CD4-positive, alpha-beta T cell treated with Interleukin-2 at 100 ng/mL for 4 hours (primary cell): ENCODE results near the gene MAGI1.

Experiments
- DNase-seq: peaks from one replicate; pipeline ENCODE4 v3.0.0-alpha.2; 2020; ENCODE audit warnings: low spot score

Gene MAGI1

DNA sequence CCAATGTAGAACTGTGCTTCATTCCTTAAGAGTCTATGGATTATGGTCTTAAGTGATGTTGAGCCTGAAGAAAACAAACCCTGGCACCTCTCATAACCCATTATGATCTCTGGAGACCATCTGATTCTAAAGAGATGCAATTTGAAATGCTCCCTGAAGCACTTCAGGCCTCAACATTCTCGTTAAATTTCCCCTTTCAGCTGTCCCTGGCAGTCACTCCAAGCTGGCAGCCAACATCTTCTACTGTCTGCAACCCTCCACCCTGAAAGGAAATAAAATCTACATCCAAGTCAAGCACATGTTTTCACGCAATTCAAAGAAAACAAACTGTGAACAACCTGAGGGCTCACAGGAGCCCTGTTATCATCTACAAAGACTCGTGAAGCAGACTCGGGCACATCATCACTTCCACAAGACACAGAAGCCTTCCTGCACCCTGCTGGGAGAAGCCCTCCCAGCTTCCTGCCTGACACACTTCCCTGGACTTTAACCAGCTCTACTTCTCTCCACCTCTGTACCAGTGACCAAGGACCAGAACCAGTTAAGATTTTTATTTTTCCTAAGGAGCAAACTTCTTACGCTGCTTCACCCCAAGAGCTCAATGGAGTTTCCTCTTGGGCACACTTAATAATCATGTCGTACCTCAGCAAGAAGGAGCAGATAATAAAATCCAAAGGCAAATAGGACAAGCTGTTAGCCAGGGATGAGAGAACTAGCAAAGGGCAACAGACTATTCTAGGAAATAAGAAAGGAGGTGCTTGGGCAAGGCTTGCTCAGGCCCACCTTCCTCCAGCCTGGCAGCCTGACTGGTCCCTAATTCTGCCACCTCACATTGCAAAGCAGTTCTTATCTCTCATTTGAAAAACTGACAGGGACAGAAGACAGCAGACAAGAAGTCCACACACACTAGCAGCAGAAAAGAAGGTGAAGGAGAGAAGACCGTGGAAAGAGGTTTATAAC is 67.1 kb downstream of the MAGI1 start:
- no peak for DNase-seq

DNA sequence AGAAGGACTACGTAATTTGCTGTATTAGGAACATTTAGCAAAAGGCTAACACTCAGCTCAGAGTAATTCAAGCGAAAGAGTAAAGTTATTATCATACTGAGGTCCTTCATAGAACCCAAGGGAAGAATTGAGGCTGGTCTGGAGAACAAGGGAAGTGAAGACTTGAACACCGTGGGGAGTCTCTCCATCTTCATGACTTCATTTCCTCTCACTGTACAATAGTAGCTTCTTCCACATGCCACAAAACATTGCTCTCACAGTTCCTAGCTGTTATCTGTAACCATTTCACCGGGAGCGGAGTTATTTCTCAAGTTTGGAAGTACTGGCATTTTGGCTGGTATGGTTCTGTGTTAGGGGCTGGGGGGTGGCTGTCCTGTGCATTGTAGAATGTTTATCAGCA is 69.7 kb downstream of the MAGI1 start:
- no peak for DNase-seq

DNA sequence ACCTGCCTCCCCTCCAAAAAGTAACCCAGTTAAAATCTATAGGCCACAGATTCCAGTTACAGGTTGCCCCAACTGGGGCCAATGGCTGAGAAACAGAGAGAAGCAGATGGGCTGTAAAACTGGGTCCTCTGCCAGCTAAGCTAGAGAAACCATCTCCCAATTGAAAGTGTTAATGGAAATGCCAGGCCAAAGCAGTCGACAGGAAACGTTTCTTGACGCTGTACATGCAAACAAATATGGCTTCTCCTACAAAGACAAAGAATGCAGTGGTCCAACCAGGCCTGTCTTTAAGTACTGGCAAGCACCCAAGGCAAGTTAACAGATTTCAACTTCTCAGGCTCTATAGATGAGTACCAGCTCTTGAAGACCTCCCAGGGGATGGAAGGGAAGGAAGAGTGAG is 71.3 kb downstream of the MAGI1 start:
- DNase-seq = no peak

DNA sequence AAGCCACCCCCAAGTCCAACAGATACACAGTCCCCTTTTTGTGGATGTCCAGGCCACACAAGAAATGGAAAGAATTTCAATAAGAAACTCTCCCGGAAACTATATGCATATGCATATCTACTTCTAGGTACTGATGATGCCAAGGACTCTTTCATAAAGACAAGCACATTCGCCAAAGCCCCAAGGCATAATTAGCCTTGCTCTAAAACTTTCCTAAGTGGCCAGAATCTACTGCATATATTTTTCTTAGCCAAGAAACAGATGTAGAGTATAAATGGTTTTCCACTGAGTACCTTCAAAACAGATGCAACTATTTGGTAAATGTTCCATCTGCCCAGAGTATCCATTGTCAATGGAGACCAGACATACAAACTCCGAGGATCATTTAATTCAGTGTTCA is 73.9 kb downstream of the MAGI1 start:
- DNase-seq = no peak

DNA sequence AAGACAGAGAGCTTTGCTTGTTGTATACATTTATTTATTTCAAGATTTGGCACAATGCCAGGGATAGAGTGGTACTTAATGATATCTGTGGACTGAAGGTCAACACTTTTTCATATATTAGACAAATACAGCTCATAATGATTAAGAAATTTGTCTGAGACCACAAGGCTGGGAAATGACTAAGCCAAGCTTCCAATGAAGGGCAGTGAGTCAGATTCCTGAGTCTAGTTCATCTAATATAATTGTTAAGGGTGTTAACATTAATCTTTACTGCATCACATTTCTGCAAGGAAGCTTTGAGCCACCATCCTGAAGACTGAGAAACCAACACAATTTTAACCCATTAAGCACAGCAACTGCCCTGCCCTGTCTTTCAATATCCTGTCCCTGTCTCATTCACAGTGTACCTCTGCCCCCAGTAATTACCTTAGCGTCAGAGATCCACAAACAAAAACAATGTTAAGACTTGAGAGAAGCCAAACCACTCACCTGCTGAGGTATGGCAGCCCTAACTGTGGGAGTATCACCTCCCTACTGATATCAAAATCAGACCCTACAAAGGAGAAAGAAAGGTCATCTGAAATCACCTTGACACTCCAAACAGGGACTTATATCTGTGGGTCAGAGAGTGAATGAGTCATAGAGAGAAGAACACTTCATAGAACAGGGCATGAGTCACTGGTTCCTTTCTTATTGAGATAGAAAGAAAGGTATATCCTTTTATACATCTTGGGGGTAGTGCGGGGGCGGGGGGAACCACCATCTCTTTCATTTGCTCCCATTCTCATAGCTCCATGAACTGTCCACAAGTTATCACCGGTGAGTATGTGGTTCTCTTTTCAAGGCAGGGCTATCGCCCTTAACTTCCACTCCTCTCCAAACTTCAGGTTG is 74.7 kb downstream of the MAGI1 start:
- no peak for DNase-seq

DNA sequence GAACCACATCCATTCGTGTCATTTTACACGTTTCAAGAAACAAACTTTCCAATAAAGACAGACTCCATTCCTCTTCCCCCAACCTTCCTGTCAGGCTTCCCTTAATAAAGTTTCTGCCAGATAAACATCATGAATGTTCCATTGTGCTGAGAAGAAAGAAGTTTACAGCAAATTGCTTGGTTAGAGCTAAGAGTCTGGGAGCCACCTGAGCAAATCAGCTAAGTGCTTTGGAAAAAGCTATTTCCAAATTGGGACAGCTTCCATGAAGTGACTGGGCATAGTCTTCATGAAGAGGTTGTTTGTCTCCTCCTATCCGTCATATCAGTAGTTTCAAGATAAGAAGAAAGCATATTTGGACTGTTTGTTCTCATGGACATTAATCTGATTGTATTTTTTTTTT is 77.0 kb downstream of the MAGI1 start:
- DNase-seq = no peak

DNA sequence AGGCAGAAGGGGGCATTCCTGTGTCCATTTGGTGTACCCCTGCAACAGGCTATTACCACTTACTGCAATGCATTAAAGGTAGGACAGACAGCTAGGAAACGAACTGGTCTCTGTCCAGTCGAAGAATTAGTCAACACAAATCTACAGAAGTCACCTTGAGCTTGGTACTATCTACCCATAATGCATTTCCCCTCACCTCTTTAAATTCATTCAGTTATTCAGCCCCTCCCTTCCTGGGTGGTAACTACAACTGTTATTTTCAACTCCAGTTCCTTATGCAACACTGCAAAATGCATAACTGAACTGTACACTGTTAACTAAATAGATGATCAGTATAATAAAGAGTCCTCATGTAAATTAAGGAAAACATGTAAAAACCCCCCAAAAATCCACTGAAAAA is 77.6 kb downstream of the MAGI1 start:
- no peak for DNase-seq

DNA sequence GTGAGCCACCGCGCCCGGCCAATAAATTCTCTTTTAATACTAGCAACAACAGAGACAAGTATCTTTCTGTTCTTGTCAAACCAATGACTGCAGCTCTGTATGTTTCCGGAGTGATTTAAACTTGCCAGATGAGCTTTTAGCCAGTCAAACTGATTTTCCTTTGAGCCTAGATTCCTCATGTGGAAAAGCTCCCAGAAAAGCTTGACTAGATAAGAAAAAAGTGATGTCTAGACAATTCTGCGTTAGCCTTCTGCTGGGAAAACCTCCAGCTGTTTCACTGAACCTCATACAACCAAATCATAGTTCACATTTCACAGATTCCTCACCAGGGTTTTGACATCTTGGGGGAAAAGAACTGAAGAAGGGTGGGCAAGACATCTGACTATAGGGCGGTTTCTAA is 78.6 kb downstream of the MAGI1 start:
- DNase-seq = no peak

DNA sequence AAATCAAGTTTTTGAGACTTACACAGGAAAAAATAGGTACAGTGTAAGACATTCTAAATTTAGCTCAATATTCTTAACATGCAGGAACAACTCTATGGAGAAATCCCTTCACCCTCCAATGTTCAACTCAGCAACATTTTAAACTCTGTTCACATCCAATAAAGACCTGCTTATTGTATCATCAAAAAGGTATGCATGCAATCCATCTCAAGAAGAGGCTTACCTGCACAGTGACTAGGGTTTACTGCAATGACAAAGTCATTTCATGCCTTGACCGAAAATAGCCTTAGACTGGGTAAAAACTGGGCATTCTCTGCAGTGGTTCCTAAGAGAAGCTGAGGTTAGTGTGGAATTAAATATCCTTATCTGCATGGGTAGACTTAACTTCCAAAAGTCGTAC is 80.5 kb downstream of the MAGI1 start:
- no peak for DNase-seq

DNA sequence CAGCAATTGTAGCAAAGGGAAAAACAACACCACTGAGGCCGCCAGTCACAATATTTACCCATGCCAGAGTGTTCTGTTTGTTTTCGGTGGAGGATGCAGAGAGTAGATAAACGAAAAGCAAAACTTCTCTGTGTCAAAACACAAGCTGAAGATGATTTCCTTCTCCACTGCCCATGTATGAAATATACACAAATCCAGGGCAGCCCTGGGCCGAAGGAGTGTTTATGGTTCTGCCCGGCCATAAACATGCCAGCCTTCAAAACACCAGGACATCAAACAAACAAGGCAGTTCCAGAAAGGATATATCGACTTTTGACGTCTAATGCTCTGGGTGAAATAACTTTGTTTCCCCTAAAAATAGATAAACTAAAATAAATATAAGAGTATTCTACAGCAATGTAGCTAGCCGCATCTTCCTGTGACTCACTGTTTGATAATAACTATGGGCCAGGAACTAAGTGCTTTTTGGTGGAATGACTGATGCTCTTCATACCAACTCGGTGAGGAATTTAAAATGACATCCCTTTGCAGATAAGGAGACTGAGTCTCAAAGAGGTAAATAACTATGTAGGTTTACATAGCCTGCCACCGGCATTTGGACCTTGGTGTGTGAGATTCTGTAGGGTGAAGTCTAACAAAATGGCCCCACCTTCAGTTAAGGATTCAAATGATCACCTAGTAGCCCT is 82.8 kb downstream of the MAGI1 start:
- no peak for DNase-seq

DNA sequence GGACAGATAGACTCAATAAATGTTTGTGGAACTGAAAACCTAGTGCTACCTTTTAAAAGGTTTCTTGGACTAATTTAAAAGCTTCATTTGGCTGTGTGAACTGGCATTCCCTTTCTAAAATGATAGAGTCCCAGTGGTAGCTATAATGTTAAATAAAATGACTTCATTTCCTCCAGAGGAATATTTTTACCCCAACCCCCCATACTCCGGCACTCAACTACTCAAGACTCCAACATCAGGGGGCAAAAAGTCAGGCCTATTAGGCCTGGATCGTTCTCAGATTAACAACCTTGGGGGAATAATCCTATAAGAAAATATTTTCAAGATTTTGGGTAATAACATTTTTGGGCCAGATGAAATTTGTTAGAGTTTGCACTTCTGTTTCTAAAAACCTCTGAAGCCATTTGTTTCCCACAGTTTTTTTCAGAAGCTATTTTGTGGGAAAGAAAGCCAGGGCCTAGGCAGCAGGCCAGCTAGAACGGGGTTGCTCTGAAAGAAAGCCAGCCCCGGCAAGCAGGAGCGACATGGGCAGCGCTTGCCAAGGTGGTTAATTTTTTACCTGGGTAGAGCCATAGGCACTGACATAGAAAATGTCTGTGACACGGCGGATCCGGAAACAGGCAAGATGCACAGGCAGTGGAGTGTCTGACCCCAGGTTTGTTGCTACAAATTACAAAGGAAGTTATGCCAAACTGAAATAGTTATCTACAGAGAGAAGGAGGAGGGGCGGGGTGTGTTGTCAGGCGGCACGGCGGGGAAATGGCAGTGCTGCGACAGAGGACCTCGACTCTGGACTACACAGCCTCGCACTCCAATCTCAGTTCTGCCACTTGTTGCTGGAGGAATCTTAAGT is 84.6 kb downstream of the MAGI1 start:
- no peak for DNase-seq

DNA sequence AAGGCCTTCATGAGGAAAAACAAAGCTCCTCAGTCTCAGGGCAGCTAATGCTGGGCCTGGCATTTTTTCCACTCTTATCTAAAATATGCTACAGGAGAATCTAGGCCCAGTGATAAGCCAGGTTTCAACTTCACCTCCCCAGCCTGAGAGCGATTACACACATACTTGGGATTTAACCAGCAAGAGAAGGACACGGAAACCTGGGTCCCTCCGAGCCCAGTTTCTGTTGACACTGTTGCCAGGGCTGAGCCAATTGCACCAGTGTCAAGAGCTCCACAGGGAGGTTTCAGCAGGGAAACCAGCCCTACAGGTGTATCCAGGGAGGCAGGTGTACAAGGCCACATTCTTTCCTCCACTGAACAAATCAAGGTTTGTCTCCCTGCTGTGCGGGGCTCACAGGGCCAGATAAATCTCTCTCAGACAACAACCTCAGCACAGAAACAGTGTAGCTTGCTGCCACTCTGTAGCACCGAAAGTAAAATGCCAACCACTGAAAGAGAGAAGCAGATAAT is 85.4 kb downstream of the MAGI1 start:
- no peak for DNase-seq

DNA sequence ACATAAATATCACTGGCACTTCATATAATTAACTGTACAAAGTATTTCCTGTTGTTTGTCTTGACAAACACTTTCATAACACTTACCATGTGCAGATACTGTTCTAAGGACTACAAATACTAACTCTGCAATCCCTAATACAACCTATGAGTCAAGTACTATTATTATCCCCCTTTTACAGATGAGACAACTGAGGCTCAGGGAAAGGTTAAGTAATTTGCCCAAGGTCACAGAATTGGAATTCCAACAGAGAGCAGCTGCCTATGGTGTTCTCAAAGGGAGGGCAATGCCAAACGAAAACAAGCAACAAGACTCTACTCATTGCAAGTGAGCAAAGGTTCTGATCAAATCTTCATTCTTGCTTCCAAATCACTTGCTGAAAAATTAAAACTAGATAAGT is 85.9 kb downstream of the MAGI1 start:
- no peak for DNase-seq

DNA sequence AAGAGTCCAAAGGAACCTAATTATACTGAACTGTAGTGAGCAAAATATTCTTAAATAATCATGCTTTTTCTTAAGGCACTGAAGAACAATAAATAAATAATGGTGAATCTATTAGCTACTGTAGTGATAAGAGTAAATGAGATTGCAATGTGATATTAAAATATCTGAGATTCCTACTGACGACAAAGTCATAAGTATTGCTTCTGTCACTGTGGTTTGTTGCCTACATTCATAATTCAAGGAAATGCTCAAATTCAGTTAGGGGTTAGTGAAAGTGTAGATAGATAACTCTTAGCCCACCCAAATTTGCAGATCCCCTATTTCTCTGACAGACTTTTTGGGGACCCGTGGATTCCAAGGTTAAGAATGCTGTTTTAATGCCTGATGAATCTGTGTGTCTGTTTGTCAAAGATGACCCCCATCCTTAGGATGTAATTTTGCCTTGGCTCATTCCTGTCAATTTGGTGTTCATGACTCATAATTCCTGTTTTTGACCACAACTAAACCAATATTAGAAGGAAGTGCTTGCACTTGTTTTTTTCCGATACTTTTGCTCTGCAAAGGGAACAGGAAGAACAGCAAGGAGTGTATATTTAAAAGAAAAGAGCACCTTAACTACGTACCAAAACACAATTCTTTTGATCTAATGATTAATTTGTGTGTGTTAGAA is 86.7 kb downstream of the MAGI1 start:
- no peak for DNase-seq

DNA sequence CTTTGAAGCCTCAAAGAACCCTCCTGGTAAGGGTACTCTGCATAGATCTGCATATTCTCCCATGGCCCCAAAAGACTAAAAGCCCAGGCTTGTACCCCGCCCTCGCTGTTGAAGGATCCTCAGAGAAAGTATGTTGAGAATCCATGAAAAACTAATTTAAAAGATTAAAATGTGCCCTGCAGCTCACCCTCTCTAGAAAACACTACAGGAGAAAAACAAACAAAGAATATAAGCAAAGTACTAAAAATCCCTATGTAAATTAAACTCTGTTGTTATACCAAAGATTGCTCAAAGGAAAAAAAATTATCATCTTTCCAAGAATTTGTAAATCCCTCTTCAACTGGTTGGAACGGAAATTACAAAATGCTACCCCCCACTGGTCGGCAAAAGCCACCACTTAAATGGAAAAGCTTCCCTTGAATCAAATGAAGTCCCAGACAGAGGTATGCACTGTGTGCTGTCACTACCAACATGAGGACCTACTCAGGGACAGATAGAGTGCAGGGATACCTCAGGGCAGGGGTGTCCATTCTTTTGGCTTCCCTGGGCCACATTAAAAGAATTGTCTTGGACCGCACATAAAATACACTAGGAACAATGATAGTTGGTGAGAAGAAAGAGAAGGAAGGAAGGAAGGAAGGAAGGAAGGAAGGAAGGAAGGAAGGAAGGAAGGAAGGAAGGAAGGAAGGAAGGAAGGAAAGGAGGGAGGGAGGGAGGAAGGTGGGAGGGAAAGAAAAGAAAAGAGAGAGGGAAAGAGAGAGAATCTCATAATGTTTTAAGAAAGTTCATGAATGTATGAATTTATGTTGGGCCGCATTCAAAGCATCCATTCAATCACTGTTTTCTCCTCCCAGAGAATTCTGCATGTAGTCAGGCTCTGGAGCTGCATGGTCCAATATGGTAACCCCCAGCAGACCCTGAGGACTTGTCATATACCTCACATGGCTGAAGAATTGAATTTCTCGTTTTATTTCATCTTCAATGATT is 88.1 kb downstream of the MAGI1 start:
- no peak for DNase-seq

DNA sequence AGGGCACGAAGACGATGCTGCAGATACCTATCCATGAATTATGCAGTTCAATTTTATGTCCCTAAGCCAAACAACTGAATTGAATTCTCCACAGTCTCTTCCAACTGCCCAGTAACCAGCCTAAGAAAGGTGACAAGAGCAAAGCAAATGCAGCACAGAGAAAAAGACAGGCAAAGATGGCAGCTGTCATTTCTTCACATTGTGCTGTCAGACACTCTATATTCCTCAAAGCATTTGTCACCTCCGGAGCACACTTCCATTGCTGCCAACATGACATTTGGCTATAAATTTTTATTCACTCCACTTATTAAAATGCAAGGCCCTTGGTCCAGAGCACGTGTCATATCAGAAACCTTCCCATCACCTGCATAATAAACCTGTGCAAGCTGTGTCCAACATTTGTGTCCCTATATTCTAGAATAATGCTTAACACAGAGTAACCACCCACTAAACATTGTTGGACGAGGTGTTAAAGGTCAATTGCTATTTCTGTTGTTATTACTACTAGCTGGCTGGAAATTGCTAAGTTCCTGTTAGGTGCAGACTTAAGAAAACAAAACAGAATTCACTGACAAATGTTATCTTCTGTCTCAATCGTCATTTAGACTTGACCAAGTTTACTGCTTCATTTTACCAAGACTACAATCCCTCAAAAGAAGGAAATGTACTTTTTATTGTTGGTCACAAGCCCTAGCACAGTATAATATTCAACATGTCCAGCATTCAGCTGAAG is 89.7 kb downstream of the MAGI1 start:
- no peak for DNase-seq

DNA sequence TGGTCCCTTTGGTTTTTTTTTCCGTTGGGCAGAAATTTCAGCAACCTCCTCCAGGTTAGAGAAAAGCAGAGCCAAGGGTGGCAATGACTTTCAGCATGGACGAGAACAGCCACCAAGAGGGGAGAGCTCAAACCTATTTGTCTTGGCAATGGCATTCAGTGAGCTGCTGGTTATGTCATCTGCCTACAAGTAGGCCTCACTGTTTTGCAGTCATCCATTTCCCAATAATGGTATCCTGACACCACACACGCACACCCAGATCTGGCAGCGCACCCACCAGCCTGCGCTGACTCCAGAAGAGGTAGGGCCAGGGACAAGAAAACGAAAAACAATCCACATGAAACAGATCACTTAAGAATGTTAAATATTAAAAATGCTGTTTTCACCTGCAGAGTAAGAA is 92.3 kb downstream of the MAGI1 start:
- DNase-seq = no peak

DNA sequence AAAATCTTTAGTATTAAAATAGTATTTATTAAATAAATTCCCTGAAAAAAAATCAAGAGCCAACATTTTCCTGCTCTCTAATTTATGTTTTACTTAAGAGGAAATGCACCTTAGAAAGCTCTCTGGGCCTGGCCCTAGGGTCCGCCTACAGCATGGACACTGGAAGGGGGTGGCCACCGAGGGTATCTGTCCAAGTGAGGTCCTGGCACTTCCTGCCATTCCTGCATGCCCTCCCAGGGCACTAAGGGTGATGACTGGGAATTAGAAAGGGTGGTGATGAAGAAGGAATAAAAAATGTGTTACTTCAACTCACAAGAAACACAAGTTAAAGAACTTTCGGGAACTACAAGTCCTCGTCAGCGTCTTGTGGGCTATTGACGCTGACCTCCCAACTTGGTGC is 92.8 kb downstream of the MAGI1 start:
- no peak for DNase-seq

DNA sequence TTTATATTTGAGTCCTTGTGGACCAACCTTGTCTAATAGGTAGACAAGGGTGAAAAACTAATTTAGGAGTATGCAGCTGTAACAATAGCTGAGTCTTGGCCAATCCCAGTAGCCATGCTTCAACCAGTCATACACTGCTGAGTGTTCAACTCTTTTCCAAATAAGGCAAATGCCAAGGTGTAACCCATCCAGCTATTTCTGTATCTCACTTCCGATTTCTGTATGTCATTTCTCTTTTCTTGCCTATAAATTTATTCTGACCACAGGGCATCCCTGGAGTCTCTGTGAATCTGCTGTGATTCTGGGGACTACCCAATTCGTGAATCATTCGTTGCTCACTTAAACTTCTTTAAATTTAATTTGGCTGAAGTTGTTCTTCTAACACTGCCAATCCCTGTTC is 93.2 kb downstream of the MAGI1 start:
- no peak for DNase-seq
